Measurements from ENCODE around the gene SPSB4. TPM values are rescaled to one million over a fixed set of nuclear protein-coding genes. Genes with fewer than 3 reads are reported as not detected.
"Not testable (repeated sequence)": the region's sequence is repeated elsewhere in the genome, so short reads cannot be mapped to it uniquely, and the experiment has no call there.

SPSB4 gene
- total RNA-seq: 1 to 10 TPM in 1 of 2 donors, under 1 TPM in 1; 0.76 to 3.1 TPM
- long read RNA-seq, donor 1, partial matches to known transcripts: 0 of 1 reads
- long read RNA-seq, donor 1, other reads (novel, unspliced or antisense): 0 of 1 reads
- long read RNA-seq, donor 2, partial matches to known transcripts: 0 of 2 reads
- long read RNA-seq, donor 2, other reads (novel, unspliced or antisense): 0 of 2 reads

DNA sequence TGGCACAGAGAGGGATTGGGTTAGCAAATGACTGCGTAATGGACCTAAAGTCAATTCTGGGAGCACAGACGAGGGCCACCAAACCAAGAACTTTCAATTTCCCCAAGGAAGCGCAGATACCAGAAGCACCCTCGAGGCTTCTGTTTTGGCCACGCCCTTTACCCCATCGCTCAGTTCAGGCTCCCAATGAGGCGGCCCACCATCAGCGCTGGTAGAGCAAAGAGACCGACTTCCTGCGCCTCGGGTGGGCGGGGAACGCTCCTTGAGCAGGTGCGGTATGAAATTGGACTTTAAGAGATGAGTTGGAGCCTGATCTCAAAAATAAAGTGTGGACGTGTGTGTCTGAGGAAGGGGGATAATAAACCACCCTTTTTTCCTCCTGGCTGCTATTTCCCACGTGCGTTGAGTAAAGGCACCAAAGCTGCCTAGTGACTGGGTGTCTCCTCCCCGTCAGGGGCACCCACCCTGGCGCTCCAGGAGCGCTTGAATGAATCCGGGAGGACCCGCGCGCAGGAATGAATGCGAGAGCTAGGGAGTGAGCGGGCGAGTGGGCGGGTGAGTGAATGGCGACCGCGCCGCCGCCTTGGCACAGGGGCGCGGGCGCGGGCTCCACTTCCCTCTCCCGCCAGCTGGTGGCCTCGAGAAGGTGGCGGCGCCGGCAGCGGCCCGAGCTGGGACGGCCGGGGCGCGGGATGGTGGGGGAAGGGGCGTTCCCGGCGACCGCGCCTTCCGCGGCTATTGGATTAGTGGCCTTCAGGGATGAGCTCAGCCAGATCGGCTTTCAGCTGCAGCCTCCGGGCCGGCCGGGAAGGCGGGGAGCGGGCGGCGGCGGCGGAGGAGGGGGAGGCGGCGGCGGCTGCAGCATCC, at the start of gene SPSB4:
Gene SPSB4, plus strand, starts transcription at position 772 of the 867 bp plus-strand sequence. CDS start 14,758 bp downstream, outside the sequence.
- intact Hi-C loops (cut with DNase I): loop anchor here in 1 of 2 donors (10.0 kb wide), 1 partner anchor 54 kb away; no protein-coding TSS in a partner anchor
- DNase-seq (ENCODE audit: low spot score): peak; percentile 85

DNA sequence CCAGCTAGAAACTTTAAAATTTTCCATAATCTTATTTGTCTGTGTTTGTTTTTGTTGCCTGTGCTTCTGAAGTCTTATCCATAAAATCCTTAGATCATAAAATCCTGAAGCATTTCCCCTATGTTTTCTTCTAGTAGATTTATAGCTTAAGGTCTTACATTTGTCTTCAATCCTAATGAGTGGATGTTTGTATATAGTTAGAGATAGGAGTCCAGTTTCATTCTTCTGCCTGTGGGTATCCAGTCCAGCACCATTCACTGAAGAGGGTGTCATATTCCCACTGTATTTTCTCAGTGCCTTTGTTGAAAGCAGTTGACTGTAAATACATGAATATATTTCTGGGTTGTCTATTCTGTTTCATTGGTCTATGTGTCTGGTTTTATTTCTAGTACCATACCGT, 44.8 kb upstream of the SPSB4 start:
- intact Hi-C loops (cut with DNase I): loop anchor here in 1 of 2 donors (10.0 kb wide), 1 partner anchor 108 kb away; no protein-coding TSS in a partner anchor
- DNase-seq (ENCODE audit: low spot score): no peak

DNA sequence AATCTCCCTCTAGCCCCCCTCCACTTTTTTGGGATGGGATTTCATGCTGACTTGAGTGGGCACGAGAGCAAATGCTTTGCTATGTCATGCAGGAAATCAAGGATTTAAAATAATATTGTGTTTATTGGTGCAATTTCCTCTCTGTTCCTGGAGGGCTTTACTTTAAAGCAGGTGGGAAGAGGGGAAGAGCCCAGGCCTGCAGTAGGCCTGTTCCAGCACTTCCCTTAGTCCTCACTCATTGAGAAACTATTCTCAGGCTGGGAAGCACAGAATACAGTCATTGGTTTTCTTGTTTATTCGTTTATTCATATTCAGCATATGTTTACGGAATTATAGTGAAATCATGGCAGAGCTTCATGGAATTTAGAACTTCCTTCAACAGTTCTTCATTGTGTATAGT, 41.7 kb upstream of the SPSB4 start:
- intact Hi-C loops (cut with DNase I): loop anchor here in 1 of 2 donors (10.0 kb wide), 1 partner anchor 105 kb away; no protein-coding TSS in a partner anchor
- no peak for DNase-seq (ENCODE audit: low spot score)

DNA sequence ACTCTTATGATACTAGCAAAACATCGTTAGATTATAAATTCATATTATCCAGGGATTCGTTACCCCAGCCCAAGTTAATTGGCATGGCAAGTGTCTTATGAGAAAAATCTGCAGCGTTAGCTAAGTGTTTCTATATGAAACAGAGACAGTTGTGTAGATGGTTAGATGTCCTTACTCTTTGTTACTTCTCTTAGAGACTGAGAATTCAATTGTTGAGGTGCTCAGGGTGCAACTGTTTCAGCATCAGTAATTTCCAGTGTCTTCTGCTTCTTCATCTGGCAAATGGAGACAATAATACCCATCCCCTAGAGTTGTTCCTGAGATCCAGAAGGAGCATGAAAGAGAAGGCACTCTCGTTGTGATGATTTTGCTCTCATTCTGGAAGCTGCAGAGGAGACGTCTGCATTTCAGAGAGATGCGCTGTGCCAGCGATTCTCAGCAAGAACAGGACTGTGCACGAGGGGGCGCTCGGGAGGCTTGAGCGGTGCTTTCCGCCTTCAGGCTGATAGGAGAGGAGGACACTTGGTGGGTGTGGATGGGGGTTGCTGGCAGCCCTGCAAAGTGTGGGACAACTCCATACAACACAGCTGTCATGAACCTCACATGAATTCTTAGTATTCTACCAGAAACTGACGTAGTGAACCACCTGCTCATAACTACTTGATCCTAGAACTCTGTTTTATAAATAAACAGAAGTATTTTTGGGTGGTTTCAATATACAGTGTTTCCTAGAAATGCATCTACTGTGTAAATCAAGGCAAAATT, 39.7 kb upstream of the SPSB4 start:
- DNase-seq (ENCODE audit: low spot score): peak; percentile 93
- intact Hi-C loops (cut with DNase I): loop anchor here in 1 of 2 donors (5.0 kb wide), 1 partner anchor 96 kb away; no protein-coding TSS in a partner anchor

DNA sequence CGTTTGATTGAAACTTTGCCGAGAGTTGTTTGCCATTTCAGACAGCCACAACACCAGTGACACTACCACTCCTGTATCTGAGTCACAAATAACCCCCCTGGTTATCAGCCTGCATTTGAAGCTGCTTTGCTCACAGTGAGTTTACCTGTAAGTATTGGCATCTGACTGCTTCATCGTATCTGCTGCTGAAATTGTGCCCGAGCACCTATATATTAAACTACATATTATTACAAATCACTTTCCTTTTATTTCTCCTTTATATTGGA, 39.2 kb upstream of the SPSB4 start:
- intact Hi-C loops (cut with DNase I): loop anchor here in 1 of 2 donors (5.0 kb wide), 1 partner anchor 95 kb away; no protein-coding TSS in a partner anchor
- DNase-seq (ENCODE audit: low spot score): no peak

DNA sequence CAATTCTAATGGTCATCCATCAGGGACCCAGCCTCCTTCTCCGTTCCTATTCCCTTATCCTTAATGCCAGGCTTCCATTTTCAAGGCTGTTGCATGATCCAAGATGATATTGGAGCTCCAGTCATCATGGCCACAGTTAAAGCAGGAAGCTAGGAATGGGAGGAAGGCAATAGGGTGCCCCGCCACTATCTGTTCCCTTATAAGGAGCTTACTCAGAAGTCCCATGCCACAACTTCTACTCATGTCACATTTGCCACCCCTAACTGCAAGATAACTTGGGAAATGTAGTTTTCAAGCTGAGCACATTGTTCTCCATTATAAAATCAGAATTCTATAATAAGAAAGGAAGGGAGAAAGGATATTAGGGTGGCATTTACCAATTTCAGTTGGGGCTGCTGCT, 38.6 kb upstream of the SPSB4 start:
- intact Hi-C loops (cut with DNase I): loop anchor here in 1 of 2 donors (5.0 kb wide), 1 partner anchor 95 kb away; no protein-coding TSS in a partner anchor
- no peak for DNase-seq (ENCODE audit: low spot score)

DNA sequence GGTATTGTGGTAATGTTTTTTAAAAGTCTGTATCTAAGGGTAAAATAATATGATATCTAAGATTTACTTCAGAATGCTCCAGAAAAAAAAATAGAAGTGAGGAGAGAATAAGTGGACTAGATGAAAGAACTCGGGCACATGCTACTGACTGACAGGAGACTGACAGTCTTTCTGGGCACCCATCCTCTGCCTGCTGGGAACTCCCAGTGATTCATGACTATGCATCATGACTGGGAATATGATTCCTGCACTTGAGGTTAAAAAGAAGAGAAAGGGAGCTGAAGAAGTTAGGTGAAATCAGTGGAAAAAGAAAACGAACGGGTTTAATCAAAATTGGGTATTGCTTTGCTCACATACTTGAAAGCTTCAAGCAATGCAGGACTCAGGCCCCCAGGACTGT, 35.7 kb upstream of the SPSB4 start:
- DNase-seq (ENCODE audit: low spot score): no peak
- intact Hi-C loops (cut with DNase I): no loop called here

DNA sequence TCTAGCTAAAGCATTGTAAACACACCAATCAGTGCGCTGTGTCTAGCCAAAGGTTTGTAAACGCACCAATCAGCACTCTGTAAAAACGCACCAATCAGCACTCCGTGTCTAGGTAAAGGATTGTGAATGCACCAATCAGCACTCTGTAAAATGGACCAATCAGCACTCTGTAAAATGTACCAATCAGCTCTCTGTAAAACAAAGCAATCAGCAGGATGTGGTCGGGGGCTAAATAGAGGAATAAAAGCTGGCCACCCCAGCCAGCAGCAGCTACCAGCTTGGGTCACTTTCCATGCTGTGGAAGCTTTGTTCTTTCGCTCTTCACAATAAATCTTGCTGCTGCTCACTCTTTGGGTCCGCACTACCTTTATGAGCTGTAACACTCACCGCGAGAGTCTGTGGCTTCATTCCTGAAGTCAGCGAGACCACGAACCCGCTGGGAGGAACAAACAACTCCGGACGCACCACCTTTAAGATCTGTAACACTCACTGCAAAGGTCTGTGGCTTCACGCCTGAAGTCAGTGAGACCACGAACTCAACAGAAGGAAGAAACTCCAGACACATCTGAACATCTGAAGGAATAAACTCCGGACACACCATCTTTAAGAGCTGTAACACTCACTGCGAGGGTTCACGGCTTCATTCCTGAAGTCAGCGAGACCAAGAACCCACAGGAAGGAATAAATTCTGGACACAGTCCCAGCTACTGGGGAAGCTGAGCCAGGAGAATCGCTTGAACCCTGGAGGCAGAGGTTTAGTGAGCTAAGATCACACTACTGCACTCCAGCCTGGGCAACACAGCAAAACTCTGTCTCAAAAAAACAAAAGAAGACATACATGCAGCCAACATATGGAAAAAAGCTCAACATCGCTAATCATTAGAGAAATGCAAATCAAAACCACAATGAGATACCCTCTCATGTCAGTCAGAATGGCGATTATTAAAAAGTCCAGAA, 33.5 kb upstream of the SPSB4 start:
- intact Hi-C loops (cut with DNase I); DNase-seq (ENCODE audit: low spot score): not testable (repeated sequence)

DNA sequence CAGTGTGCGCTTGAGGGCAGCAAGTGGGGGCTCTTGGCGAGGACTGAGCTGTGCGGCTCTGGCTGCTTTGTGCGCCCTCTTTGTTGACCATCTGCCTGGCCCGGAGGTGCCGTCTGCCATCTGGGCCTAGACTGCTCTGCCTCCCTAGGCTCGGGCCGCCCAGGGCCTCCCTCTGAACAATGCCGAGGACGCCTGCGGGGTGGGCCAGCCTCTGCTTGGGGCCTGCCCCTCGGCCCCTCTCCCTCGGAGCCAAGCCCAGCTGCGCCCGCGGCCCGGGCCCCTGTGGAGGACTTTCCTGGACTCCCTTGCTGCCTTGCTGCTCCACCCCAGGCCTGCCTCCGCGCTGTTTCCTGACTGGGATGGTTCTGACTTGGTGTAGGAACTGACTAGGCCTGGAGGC, 31.9 kb upstream of the SPSB4 start:
- DNase-seq (ENCODE audit: low spot score): no peak
- intact Hi-C loops (cut with DNase I): no loop called here

DNA sequence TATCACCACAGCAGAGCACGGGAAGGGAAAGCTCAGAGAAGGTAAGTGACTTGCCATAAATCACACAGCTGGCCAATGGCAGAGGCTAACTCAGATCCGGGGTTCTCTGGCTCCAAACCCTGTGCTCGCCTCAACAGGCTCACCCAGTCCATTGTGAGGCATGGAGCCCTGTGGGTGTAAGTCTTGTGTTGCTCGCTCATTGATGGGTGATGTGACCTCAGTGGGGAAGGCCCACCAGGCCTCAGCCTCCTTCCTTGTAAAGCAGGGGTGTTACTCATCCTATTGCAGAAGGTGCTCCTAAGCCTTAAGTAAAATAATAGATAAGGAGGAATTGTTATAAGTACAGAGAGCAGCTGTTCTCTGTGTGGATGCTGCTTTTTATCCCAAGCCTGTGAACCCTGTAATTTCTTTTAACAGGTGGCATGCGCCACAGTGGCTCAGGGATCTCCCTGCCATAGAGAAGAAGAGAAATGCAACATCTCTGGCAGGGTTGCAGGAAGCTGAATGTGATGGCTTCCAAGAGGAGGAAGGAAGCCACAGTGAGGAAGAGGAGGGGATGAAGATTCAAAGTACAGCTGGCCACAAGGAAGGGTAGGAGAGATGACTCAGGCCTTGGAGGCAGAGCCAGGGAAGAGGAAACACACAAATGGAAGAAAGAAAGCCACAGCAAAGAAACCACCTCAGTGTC, 30.9 kb upstream of the SPSB4 start:
- intact Hi-C loops (cut with DNase I): no loop called here
- DNase-seq (ENCODE audit: low spot score): no peak

DNA sequence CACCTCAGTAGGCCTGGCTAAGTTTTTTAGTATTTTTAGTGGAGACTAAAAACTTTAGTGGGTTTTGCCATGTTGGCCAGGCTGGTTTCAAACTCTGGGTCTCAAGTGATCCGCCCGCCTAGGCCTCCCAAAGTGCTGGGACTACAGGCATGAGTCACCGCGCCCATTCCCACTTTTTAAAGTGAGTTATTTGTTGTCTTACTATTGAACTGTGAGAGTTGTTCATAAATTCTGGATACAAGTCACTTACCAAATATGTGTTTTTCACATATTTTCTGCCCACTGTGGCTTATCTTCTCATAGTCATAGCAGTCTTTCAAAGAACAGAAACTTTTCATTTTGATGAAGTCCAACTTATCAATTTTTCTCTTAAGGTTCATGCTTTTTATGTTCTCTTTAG, 29.9 kb upstream of the SPSB4 start:
- no peak for DNase-seq (ENCODE audit: low spot score)
- intact Hi-C loops (cut with DNase I): no loop called here

DNA sequence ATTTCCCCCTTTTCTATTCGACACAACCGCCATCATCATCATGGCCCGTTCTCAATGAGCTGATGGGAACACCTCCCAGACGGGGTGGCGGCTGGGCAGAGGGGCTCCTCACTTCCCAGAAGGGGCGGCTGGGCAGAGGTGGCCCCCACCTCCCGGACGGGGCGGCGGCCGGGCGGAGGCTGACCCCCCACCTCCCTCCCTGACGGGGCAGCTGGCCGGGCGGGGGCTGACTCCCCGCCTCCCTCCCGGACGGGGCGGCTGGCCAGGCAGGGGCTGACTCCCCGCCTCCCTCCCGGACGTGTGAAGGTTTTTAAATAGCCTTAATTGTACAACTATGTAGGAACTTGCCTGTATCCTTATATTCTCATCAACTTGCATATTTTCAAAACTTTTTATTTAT, 20.9 kb upstream of the SPSB4 start:
- intact Hi-C loops (cut with DNase I): no loop called here
- DNase-seq (ENCODE audit: low spot score): no peak

DNA sequence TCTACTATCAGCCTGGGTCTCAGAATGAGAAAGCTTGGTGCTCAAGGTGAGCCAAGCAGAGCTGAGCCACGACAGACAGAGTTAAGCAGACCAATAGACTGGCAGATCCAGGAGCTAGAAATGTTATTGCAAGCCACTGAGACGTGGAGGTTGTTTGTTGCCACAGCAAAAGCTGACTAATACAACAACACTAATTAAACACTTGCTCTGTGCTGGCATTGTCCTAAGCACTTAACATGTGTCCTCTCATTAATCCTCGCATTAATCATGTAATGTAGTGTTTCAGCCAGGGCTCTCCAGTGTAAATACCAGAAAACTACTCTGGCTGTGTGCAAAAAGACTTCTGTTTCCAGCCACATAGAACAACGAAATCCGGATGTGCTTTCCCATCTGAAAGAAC, 11.6 kb upstream of the SPSB4 start:
- intact Hi-C loops (cut with DNase I): no loop called here
- DNase-seq (ENCODE audit: low spot score): no peak

DNA sequence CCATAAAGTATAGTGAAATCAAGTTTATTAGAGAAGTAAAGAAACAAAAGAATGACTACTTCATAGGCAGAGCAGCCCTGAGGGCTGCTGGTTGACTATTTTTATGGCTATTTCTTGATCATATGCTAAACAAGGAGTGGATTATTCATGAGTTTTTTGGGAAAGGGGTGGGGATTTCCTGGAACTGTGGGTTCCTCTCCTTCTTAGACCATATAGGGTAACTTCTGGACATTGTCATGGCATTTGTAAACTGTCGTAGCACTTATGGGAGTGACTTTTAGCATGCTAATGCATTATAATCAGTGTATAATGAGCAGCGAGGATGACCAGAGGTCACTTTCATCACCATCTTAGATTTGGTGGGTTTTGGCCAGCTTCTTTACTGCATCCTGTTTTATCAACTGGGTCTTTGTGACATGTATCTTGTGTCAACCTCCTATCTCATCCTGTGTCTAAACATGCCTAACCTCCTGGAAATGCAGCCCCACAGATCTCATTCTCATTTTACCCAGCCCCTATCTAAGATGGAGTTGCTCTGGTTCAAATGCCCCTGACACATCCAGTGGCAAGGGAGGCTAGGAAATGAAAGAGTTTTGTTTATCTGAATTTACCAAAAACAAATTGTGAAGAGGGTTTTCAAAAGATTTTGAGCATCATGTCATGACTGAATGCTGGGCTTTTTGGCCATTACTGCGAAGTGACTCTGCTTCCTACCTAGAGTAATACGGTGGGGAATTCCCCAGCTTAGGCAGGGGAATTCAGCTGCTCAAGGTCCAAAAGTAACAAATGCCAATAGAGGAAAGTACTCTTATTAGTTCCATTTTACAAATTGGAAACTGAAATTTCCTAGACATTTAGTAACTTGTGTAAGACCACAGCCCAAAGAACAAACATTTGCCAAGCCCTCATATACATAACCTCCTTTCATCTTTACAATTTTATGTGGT, 6.2 kb upstream of the SPSB4 start:
- no peak for DNase-seq (ENCODE audit: low spot score)

DNA sequence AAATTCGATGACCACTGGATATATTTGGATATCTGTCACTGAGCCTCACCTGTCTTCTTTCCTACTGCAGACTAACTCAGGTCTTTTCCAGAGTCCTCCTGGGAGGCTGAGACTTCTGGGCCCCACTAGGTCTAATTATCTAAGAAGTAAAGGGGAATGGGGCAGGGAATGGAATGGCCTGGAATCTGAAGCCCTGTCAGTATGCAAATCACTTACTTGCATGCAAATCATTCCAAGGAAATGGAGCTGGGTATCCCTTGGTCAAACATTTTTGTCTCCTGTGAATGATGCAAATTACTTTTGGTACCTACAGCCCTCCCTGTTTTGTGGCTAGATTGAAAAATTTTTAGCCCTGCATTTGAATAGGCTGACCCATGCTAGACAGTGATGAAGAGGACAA, 5.3 kb upstream of the SPSB4 start:
- DNase-seq (ENCODE audit: low spot score): no peak
- intact Hi-C loops (cut with DNase I): no loop called here

More for the DNA sequence above, 6.2 kb upstream of the SPSB4 start:
- intact Hi-C loops (cut with DNase I): no loop called here

DNA sequence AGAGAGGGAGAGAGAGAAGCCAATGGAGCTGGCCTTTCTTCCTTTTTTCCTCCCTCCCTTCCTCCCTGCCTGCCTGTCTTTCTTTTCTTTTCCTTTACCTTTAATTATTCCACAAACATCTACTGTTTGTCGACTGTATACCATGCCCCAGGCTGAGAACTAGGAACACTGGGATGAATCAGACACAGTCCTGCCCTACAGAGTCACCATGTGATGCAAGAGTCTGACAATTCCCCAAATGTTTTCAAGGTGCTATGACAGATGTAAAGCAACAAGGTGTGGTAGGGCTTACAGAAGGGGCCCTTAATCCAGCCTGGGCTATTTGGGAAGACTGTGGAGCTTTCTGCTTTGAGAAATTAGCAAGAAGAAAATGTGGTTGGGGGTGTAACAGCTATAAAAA, 4.0 kb upstream of the SPSB4 start:
- intact Hi-C loops (cut with DNase I): no loop called here
- DNase-seq (ENCODE audit: low spot score): no peak

DNA sequence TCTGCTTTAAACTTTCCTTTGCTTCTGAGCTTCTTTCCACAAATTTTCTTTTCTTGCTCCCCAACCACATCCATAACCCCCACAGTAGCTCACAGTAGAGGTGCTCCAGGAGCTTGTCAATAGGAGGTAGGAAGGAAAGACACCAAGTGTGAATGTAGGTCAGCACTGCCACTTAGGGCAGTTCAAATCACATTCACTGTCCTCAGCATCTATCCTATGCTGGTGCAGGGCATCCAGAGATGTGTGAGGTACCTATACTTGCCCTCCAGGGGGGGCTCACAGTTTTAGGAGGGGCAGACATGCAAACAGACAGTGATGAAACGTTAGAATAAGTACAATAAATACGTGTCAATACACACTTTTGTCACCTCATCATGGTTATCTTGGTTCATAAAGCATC, 1.5 kb upstream of the SPSB4 start:
- no peak for DNase-seq (ENCODE audit: low spot score)
- intact Hi-C loops (cut with DNase I): loop anchor here in 1 of 2 donors (10.0 kb wide), 1 partner anchor 55 kb away; no protein-coding TSS in a partner anchor

Measured in posterior vena cava (tissue), 2 donors.